ENCODE measurements around the gene STPG2.

- TF ChIP-seq GATA2 (IDR thresholded peaks at IDR 0.05; ENCODE audit: low read depth, low read length): no peak
- TF ChIP-seq GATA3 (IDR thresholded peaks at IDR 0.05; ENCODE audit: low read depth, low read length): no peak
Observed at GRCh38 chr4:98055800-98056501, 87.3 kb downstream of the STPG2 start.

Data from SH-SY5Y (cell line).